KMS-11 (cell line): Measurements from ENCODE around the gene IGIP.

Experiments used
- H2AFZ ChIP-seq: fragments of 200-600 bp; sonication (generic); 2 replicates; pipeline ENCODE4 v1.6.1; 2016; ENCODE audit warnings: antibody characterized with exemption, mixed run types, low read depth
- H3K27ac ChIP-seq: fragments of 200-600 bp; sonication (generic); 2 replicates; pipeline ENCODE4 v1.6.1; 2016; ENCODE audit warnings: mild to moderate bottlenecking, mixed run types
- H3K27me3 ChIP-seq: fragments of 200-600 bp; sonication (generic); 2 replicates; pipeline ENCODE4 v1.6.1; 2017; ENCODE audit warnings: mild to moderate bottlenecking, low read depth, mixed run types, moderate library complexity; ENCODE audit not compliant: insufficient read depth
- H3K36me3 ChIP-seq: fragments of 200-600 bp; sonication (generic); 2 replicates; pipeline ENCODE4 v1.6.1; 2017; ENCODE audit warnings: mild to moderate bottlenecking, mixed run types; ENCODE audit not compliant: insufficient read depth
- H3K4me1 ChIP-seq: fragments of 200-600 bp; sonication (generic); 2 replicates; pipeline ENCODE4 v1.6.1; 2016; ENCODE audit warnings: mild to moderate bottlenecking, low read depth, mixed run types; ENCODE audit not compliant: poor library complexity, severe bottlenecking
- H3K4me2 ChIP-seq: fragments of 200-600 bp; sonication (generic); 2 replicates; pipeline ENCODE4 v1.7.0; 2016; ENCODE audit warnings: mild to moderate bottlenecking, mixed run types
- H3K4me3 ChIP-seq: fragments of 200-600 bp; sonication (generic); IDR thresholded peaks from 2 replicates; pipeline ENCODE4 v1.6.1; 2017; ENCODE audit warnings: low read depth, low read length, mixed read lengths; ENCODE audit not compliant: insufficient read depth
- H3K79me2 ChIP-seq: fragments of 200-600 bp; sonication (generic); 2 replicates; pipeline ENCODE4 v1.6.1; 2016; ENCODE audit warnings: low read depth, mixed run types; ENCODE audit not compliant: insufficient read depth
- H3K9ac ChIP-seq: fragments of 200-600 bp; sonication (generic); 2 replicates; pipeline ENCODE4 v1.6.1; 2016; ENCODE audit warnings: mild to moderate bottlenecking, mixed run types
- H4K20me1 ChIP-seq: fragments of 200-600 bp; sonication (generic); 2 replicates; pipeline ENCODE4 v1.6.1; 2016; ENCODE audit warnings: mild to moderate bottlenecking, mixed run types; ENCODE audit not compliant: insufficient read depth
- CTCF ChIP-seq: fragments of 200-600 bp; sonication (generic); conservative IDR thresholded peaks from 2 replicates; pipeline ENCODE4 v1.6.1; 2017; ENCODE audit warnings: low read depth, mild to moderate bottlenecking, antibody characterized with exemption, low read length, moderate library complexity, mixed read lengths

The IGIP gene

GRCh38 chr5:140131967-140132409 is 6.3 kb downstream of the IGIP start:
- Histone ChIP-seq H3K4me2 (no peak overlapping the region), H3K4me1 (peaks cover 10% of the 10 kb centered on the region), H3K27ac (no peak overlapping the region), H3K79me2 (no peaks in the 10 kb centered on the region), H3K9ac (no peak overlapping the region), H3K27me3 (no peaks in the 10 kb centered on the region), H2AFZ (no peak overlapping the region), H4K20me1 (no peaks in the 10 kb centered on the region), H3K36me3 (no peaks in the 10 kb centered on the region), H3K4me3 (no peak overlapping the region)
- TF ChIP-seq CTCF: no peak

- Histone ChIP-seq H3K27ac (no peak overlapping the region), H3K9ac (no peak overlapping the region), H4K20me1 (no peaks in the 10 kb centered on the region), H3K79me2 (no peaks in the 10 kb centered on the region), H3K4me2 (no peak overlapping the region), H3K27me3 (no peaks in the 10 kb centered on the region), H3K4me3 (no peak overlapping the region), H3K4me1 (peaks cover 10% of the 10 kb centered on the region), H2AFZ (no peak overlapping the region), H3K36me3 (no peaks in the 10 kb centered on the region)
- no peak for TF ChIP-seq CTCF
Measured at GRCh38 chr5:140133514-140134167, 7.9 kb downstream of the IGIP start.

GRCh38 chr5:140134277-140134935 is 8.7 kb downstream of the IGIP start:
- Histone ChIP-seq H3K4me2 (no peak overlapping the region), H3K27ac (no peak overlapping the region), H3K79me2 (no peaks in the 10 kb centered on the region), H2AFZ (no peak overlapping the region), H3K36me3 (no peaks in the 10 kb centered on the region), H3K4me1 (peaks cover 10% of the 10 kb centered on the region), H3K9ac (no peak overlapping the region), H3K4me3 (no peak overlapping the region), H3K27me3 (no peaks in the 10 kb centered on the region), H4K20me1 (no peaks in the 10 kb centered on the region)
- no peak for TF ChIP-seq CTCF

GRCh38 chr5:140135127-140135526 is 9.4 kb downstream of the IGIP start:
- Histone ChIP-seq H3K27ac (no peak overlapping the region), H3K79me2 (no peaks in the 10 kb centered on the region), H2AFZ (no peak overlapping the region), H3K9ac (no peak overlapping the region), H3K27me3 (no peaks in the 10 kb centered on the region), H3K36me3 (no peaks in the 10 kb centered on the region), H3K4me3 (no peak overlapping the region), H3K4me2 (no peak overlapping the region), H3K4me1 (peaks cover 10% of the 10 kb centered on the region), H4K20me1 (no peaks in the 10 kb centered on the region)
- TF ChIP-seq CTCF: no peak
